H1 (cell line): ENCODE measurements around the gene DAP.

Experiments
- CBX5 ChIP-seq: fragments of 300-800, 300-1000 bp; sonication (generic); IDR thresholded peaks from 2 replicates; pipeline ENCODE4 v1.7.1; 2016; ENCODE audit warnings: antibody characterized with exemption, low read length, low read depth
- CBX8 ChIP-seq: fragments of 300-800, 300-1000 bp; sonication (generic); IDR thresholded peaks from 2 replicates; pipeline ENCODE4 v1.7.1; 2016; ENCODE audit warnings: low read depth, low read length, borderline replicate concordance
- CTCF ChIP-seq, 3 experiments: IDR thresholded peaks; 1 replicate in 2 of 3; 2 replicates in 1 of 3; pipeline versions ENCODE4 v1.5.1 to v1.6.1; 2011; ENCODE audit warnings: low read length in 3 of 3, mild to moderate bottlenecking in 3 of 3, inconsistent platforms in 2 of 3, low read depth in 1 of 3, moderate library complexity in 1 of 3; ENCODE audit not compliant: insufficient read depth in 1 of 3; ENCODE audit errors: control extremely low read depth in 1 of 3

- TF ChIP-seq CTCF (IDR thresholded peaks at IDR 0.05; ENCODE audit: control extremely low read depth in 1 of 3, insufficient read depth in 1 of 3, low read depth in 1 of 3, low read length in 3 of 3), result no peak
- TF ChIP-seq CBX5, result no peak
- TF ChIP-seq CBX8, result no peak
Measured at GRCh38 chr5:10789021-10789420, 28.0 kb upstream of the DAP start.
